HG02678 (cell line): ENCODE measurements around the gene ZNF462.
"Not testable (repeated sequence)": the region's sequence is repeated elsewhere in the genome, so short reads cannot be mapped to it uniquely, and the experiment has no call there.

Experiments used
- ATAC-seq: cut with Tn5 transposase; IDR thresholded peaks from one replicate; pipeline ENCODE4 v1.9.1; 2021; ENCODE audit warnings: mild to moderate bottlenecking, moderate library complexity; ENCODE audit not compliant: unreplicated experiment

ZNF462 gene

GRCh38 chr9:106989904-106990303, 126.9 kb downstream of the ZNF462 start:
- ATAC-seq = not testable (repeated sequence)

- no peak for ATAC-seq
These were observed 129.2 kb downstream of the ZNF462 start for GRCh38 chr9:106992186-106992585.

GRCh38 chr9:106993603-106994002, 130.6 kb downstream of the ZNF462 start:
- ATAC-seq = no peak

GRCh38 chr9:106994463-106994862, 131.5 kb downstream of the ZNF462 start:
- no peak for ATAC-seq

GRCh38 chr9:107000218-107000617, 137.3 kb downstream of the ZNF462 start:
- ATAC-seq = no peak

- no peak for ATAC-seq
These were observed 142.2 kb downstream of the ZNF462 start for GRCh38 chr9:107005201-107005600.

- ATAC-seq = no peak
These were observed 144.4 kb downstream of the ZNF462 start for GRCh38 chr9:107007402-107007801.

GRCh38 chr9:107008011-107008410, 145.0 kb downstream of the ZNF462 start:
- ATAC-seq = no peak

- ATAC-seq = no peak
These were observed 145.5 kb downstream of the ZNF462 start for GRCh38 chr9:107008447-107008846.

- ATAC-seq = no peak
These were observed 153.4 kb downstream of the ZNF462 start for GRCh38 chr9:107016383-107016782.

- no peak for ATAC-seq
These were observed 156.0 kb downstream of the ZNF462 start for GRCh38 chr9:107018861-107019545.

GRCh38 chr9:107020040-107020530, 157.1 kb downstream of the ZNF462 start:
- ATAC-seq = no peak

- ATAC-seq = peak; percentile 86
These were observed 161.2 kb downstream of the ZNF462 start for GRCh38 chr9:107024193-107024592.

- no peak for ATAC-seq
These were observed 162.5 kb downstream of the ZNF462 start for GRCh38 chr9:107025260-107026035.

- ATAC-seq = no peak
These were observed 166.2 kb downstream of the ZNF462 start for GRCh38 chr9:107029146-107029545.

GRCh38 chr9:107033966-107034365, 171.0 kb downstream of the ZNF462 start:
- peak; percentile 66 for ATAC-seq

- no peak for ATAC-seq
These were observed 171.9 kb downstream of the ZNF462 start for GRCh38 chr9:107034831-107035230.

- no peak for ATAC-seq
These were observed 173.4 kb downstream of the ZNF462 start for GRCh38 chr9:107036367-107036766.

GRCh38 chr9:107039542-107039941, 176.6 kb downstream of the ZNF462 start:
- ATAC-seq = no peak

- ATAC-seq = no peak
These were observed 179.6 kb downstream of the ZNF462 start for GRCh38 chr9:107042606-107043005.

- ATAC-seq = no peak
These were observed 180.9 kb downstream of the ZNF462 start for GRCh38 chr9:107043886-107044285.

GRCh38 chr9:107044872-107045271, 181.9 kb downstream of the ZNF462 start:
- no peak for ATAC-seq
